Measurements from ENCODE around the gene ZNF595.
"Not testable (repeated sequence)": the region's sequence is repeated elsewhere in the genome, so short reads cannot be mapped to it uniquely, and the experiment has no call there.

ZNF595 gene

GRCh38 chr4:86559-87324 lies 33.6 kb downstream of the ZNF595 start:
- not testable (repeated sequence) for DNase-seq

- no peak for DNase-seq
Observed at GRCh38 chr4:98386-98785, 45.3 kb downstream of the ZNF595 start.

- DNase-seq, result no peak
Observed at GRCh38 chr4:99863-100262, 46.7 kb downstream of the ZNF595 start.

- no peak for DNase-seq
Observed at GRCh38 chr4:107083-107443, 53.9 kb downstream of the ZNF595 start.

GRCh38 chr4:107444-108429 lies 54.6 kb downstream of the ZNF595 start:
- DNase-seq, result no peak

- no peak for DNase-seq
Observed at GRCh38 chr4:112771-113170, 59.6 kb downstream of the ZNF595 start.

- DNase-seq, result no peak
Observed at GRCh38 chr4:113732-114131, 60.6 kb downstream of the ZNF595 start.

- no peak for DNase-seq
Observed at GRCh38 chr4:114149-114548, 61.0 kb downstream of the ZNF595 start.

GRCh38 chr4:116499-116898 lies 63.4 kb downstream of the ZNF595 start:
- no peak for DNase-seq

- DNase-seq, result no peak
Observed at GRCh38 chr4:120616-121015, 67.5 kb downstream of the ZNF595 start.

- no peak for DNase-seq
Observed at GRCh38 chr4:121408-122084, 68.4 kb downstream of the ZNF595 start.

GRCh38 chr4:123922-124274 lies 70.8 kb downstream of the ZNF595 start:
- DNase-seq, result not testable (repeated sequence)

GRCh38 chr4:124275-125081 lies 71.4 kb downstream of the ZNF595 start, which contains the start of gene ZNF718:
Gene ZNF718 (plus strand): TSS chr4:124501. CDS start chr4:124671, 170 bp downstream.
- DNase-seq, result peak; percentile 96

GRCh38 chr4:125091-125771 lies 72.1 kb downstream of the ZNF595 start:
- peak; percentile 44 for DNase-seq

- no peak for DNase-seq
Observed at GRCh38 chr4:125833-126232, 72.7 kb downstream of the ZNF595 start.

- DNase-seq, result no peak
Observed at GRCh38 chr4:132483-132882, 79.4 kb downstream of the ZNF595 start.
